ENCODE results near the gene HLX. TPM values are rescaled to one million over a fixed set of nuclear protein-coding genes. Genes with fewer than 3 reads are reported as not detected.

The HLX gene
- total RNA-seq, 1 donor from 2014 or later = 3.2 TPM

GRCh38 chr1:220921971-220922635 is 42.9 kb downstream of the HLX start:
- Mint-ChIP-seq H3K9me3 (no peaks in the 10 kb centered on the region), H3K27me3 (peaks cover 2% of the 10 kb centered on the region), H3K27ac (no peak overlapping the region), H3K36me3 (ENCODE audit: low read depth) (no peaks in the 10 kb centered on the region), H3K4me1 (no peaks in the 10 kb centered on the region), H3K4me3 (no peak overlapping the region)
- ATAC-seq (ENCODE audit: low read depth) = no peak
- intact Hi-C loops (cut with micrococcal nuclease) = no loop called here
- ChIA-PET CTCF (interaction anchor here (0.9 to 2.0 kb wide), 3 partner anchors 13 to 281 kb away, joined by 3 to 5 read pairs (median 4); no protein-coding TSS in a partner anchor), POLR2A (no interaction called here)
- no peak for DNase-seq
- no peak for TF ChIP-seq CTCF (IDR thresholded peaks at IDR 0.05)

- H3K9me3 Mint-ChIP-seq = no peaks in the 10 kb centered on the region
- TF ChIP-seq CTCF (IDR thresholded peaks at IDR 0.05) = no peak
- intact Hi-C loops (cut with micrococcal nuclease) = no loop called here
Observed at GRCh38 chr1:220922951-220923350, 43.7 kb downstream of the HLX start.

GRCh38 chr1:220924331-220924970 is 45.2 kb downstream of the HLX start:
- ChIA-PET CTCF (no interaction called here), POLR2A (no interaction called here)
- H3K4me1 Mint-ChIP-seq = peaks cover 1% of the 10 kb centered on the region
- ATAC-seq (ENCODE audit: low read depth) (no peak), DNase-seq (no peak)
- H3K27ac Mint-ChIP-seq = no peak overlapping the region
- no peak overlapping the region for H3K4me3 Mint-ChIP-seq
- TF ChIP-seq CTCF (IDR thresholded peaks at IDR 0.05) = no peak
- H3K9me3 Mint-ChIP-seq = no peaks in the 10 kb centered on the region
- peaks cover 7% of the 10 kb centered on the region for H3K27me3 Mint-ChIP-seq
- H3K36me3 Mint-ChIP-seq (ENCODE audit: low read depth) = no peaks in the 10 kb centered on the region
- intact Hi-C loops (cut with micrococcal nuclease) = no loop called here

More at GRCh38 chr1:220922951-220923350, 43.7 kb downstream of the HLX start:
- ATAC-seq (ENCODE audit: low read depth) = no peak
- ChIA-PET POLR2A (no interaction called here), CTCF (interaction anchor here (0.9 to 2.0 kb wide), 3 partner anchors 14 to 281 kb away, joined by 3 to 5 read pairs (median 4); no protein-coding TSS in a partner anchor)
- Mint-ChIP-seq H3K4me3 (no peak overlapping the region), H3K4me1 (no peaks in the 10 kb centered on the region), H3K27me3 (peaks cover 5% of the 10 kb centered on the region), H3K27ac (no peak overlapping the region), H3K36me3 (ENCODE audit: low read depth) (no peaks in the 10 kb centered on the region)
- no peak for DNase-seq

GRCh38 chr1:220925707-220926106 is 46.5 kb downstream of the HLX start:
- intact Hi-C loops (cut with micrococcal nuclease) = no loop called here
- POLR2A ChIA-PET = no interaction called here
- ATAC-seq (ENCODE audit: low read depth) (no peak), DNase-seq (no peak)
- Mint-ChIP-seq H3K4me3 (no peak overlapping the region), H3K36me3 (ENCODE audit: low read depth) (no peaks in the 10 kb centered on the region), H3K27me3 (peaks cover 7% of the 10 kb centered on the region), H3K9me3 (no peaks in the 10 kb centered on the region), H3K27ac (no peak overlapping the region), H3K4me1 (peaks cover 1% of the 10 kb centered on the region)
- no peak for TF ChIP-seq CTCF (IDR thresholded peaks at IDR 0.05)
- CTCF ChIA-PET = no interaction called here

GRCh38 chr1:220926146-220926545 is 46.9 kb downstream of the HLX start:
- ChIA-PET POLR2A (no interaction called here), CTCF (no interaction called here)
- Mint-ChIP-seq H3K36me3 (ENCODE audit: low read depth) (no peaks in the 10 kb centered on the region), H3K4me3 (no peak overlapping the region), H3K27me3 (peaks cover 7% of the 10 kb centered on the region), H3K4me1 (peaks cover 1% of the 10 kb centered on the region), H3K27ac (no peak overlapping the region), H3K9me3 (no peaks in the 10 kb centered on the region)
- TF ChIP-seq CTCF (IDR thresholded peaks at IDR 0.05) = no peak
- no peak for DNase-seq
- intact Hi-C loops (cut with micrococcal nuclease) = no loop called here
- ATAC-seq (ENCODE audit: low read depth) = no peak
